BLaER1 treated with 17β-estradiol and CSF1 and Interleukin-3, amounts not matched to agents 10 nM and 100 nM (cell line): ENCODE data around the gene SNX11.

Source experiments
- H3K27ac ChIP-seq, 11 experiments: shearing (Covaris generic); formaldehyde crosslinking; 2 replicates each; pipeline ENCODE4 v1.8.1; 2022
- H3K27me3 ChIP-seq, 11 experiments: shearing (Covaris generic); formaldehyde crosslinking; 2 replicates each; pipeline ENCODE4 v1.8.1; 2022
- H3K36me3 ChIP-seq, 11 experiments: shearing (Covaris generic); formaldehyde crosslinking; 2 replicates each; pipeline ENCODE4 v1.8.1; 2022
- H3K4me1 ChIP-seq, 10 experiments: shearing (Covaris generic); formaldehyde crosslinking; 2 replicates each; pipeline ENCODE4 v1.8.1; 2022
- H3K4me2 ChIP-seq, 11 experiments: shearing (Covaris generic); formaldehyde crosslinking; 2 replicates each; pipeline ENCODE4 v1.8.1; 2022
- H3K4me3 ChIP-seq, 10 experiments: shearing (Covaris generic); formaldehyde crosslinking; 2 replicates each; pipeline ENCODE4 v1.8.1; 2022
- H3K9ac ChIP-seq, 11 experiments: shearing (Covaris generic); formaldehyde crosslinking; 2 replicates each; pipeline ENCODE4 v1.8.1; 2022
- H3K9me3 ChIP-seq, 11 experiments: shearing (Covaris generic); formaldehyde crosslinking; replicated peaks in 1 of 11; 2 replicates each; pipeline ENCODE4 v1.8.1; 2022
- H4K20me1 ChIP-seq, 11 experiments: shearing (Covaris generic); formaldehyde crosslinking; 2 replicates each; pipeline ENCODE4 v1.8.1; 2022
- Cebpa-rat ChIP-seq, 11 experiments: shearing (Covaris generic); IDR thresholded peaks; 2 replicates each; pipeline ENCODE4 v1.8.1; 2022

SNX11 gene, protein sequence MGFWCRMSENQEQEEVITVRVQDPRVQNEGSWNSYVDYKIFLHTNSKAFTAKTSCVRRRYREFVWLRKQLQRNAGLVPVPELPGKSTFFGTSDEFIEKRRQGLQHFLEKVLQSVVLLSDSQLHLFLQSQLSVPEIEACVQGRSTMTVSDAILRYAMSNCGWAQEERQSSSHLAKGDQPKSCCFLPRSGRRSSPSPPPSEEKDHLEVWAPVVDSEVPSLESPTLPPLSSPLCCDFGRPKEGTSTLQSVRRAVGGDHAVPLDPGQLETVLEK

GRCh38 chr17:48107137-48108055, at the start of gene SNX11:
SNX11 (plus strand) TSS chr17:48107766; CDS start chr17:48112044, 4,278 bp downstream.
- TF ChIP-seq Cebpa-rat (IDR thresholded peaks at IDR 0.05): no peak
- Histone ChIP-seq H3K27me3 (no peaks in the 10 kb centered on the region), H3K4me3 (peak within 1 kb of the TSS; percentile 73 to 96 (median 82)), H4K20me1 (peaks cover 0 to 38% (median 6%) of the 10 kb centered on the region in 11 experiments; a peak in 8 of 22 replicates), H3K27ac (peak within 1 kb of the TSS; percentile 60 to 85 (median 77)), H3K36me3 (peaks cover 0 to 11% (median 0%) of the 10 kb centered on the region in 11 experiments; a peak in 6 of 22 replicates), H3K9me3 (peaks cover 3 to 22% (median 9%) of the 10 kb centered on the region in 11 experiments; a peak in 16 of 22 replicates), H3K4me1 (peaks cover 57 to 81% (median 67%) of the 10 kb centered on the region in 10 experiments), H3K4me2 (peak within 1 kb of the TSS; percentile 69 to 97 (median 85)), H3K9ac (peak within 1 kb of the TSS; percentile 73 to 86 (median 81))

GRCh38 chr17:48058393-48059124, 49.0 kb upstream of the SNX11 start:
- Histone ChIP-seq H3K27ac (peak overlapping the region in 3 of 11 experiments; percentile 20 to 43 (median 32); a peak in 4 of 22 replicates), H3K4me1 (peaks cover 21 to 63% (median 28%) of the 10 kb centered on the region in 10 experiments), H3K27me3 (no peaks in the 10 kb centered on the region), H3K4me2 (peak overlapping the region in 3 of 11 experiments; percentile 41 to 96 (median 95); a peak in 6 of 22 replicates), H3K36me3 (peaks cover 92 to 98% (median 94%) of the 10 kb centered on the region in 11 experiments), H3K4me3 (no peak overlapping the region), H4K20me1 (peaks cover 81 to 98% (median 92%) of the 10 kb centered on the region in 11 experiments), H3K9me3 (no peaks in the 10 kb centered on the region), H3K9ac (peak overlapping the region in 3 of 11 experiments; percentile 5 to 76 (median 10); a peak in 1 of 22 replicates)
- TF ChIP-seq Cebpa-rat (IDR thresholded peaks at IDR 0.05): no peak

GRCh38 chr17:48059125-48059668, 48.4 kb upstream of the SNX11 start:
- no peaks in the 10 kb centered on the region for H3K27me3 ChIP-seq
- no peaks in the 10 kb centered on the region for H3K9me3 ChIP-seq
- H3K4me3 ChIP-seq: no peak overlapping the region
- peak overlapping the region in 1 of 11 experiments; percentile 29; a peak in 1 of 22 replicates for H3K9ac ChIP-seq
- H3K36me3 ChIP-seq: peaks cover 91 to 98% (median 94%) of the 10 kb centered on the region in 11 experiments
- peaks cover 81 to 98% (median 92%) of the 10 kb centered on the region in 11 experiments for H4K20me1 ChIP-seq
- peaks cover 14 to 56% (median 21%) of the 10 kb centered on the region in 10 experiments for H3K4me1 ChIP-seq
- peak overlapping the region in 1 of 11 experiments; percentile 96; a peak in 1 of 22 replicates for H3K4me2 ChIP-seq
- TF ChIP-seq Cebpa-rat (IDR thresholded peaks at IDR 0.05): no peak
- no peak overlapping the region for H3K27ac ChIP-seq

- H3K27ac ChIP-seq: no peak overlapping the region
- TF ChIP-seq Cebpa-rat (IDR thresholded peaks at IDR 0.05): no peak
- H3K27me3 ChIP-seq: no peaks in the 10 kb centered on the region
- H3K9ac ChIP-seq: no peak overlapping the region; a peak in 1 of 22 replicates
- no peak overlapping the region for H3K4me2 ChIP-seq
- peaks cover 82 to 98% (median 93%) of the 10 kb centered on the region in 11 experiments for H4K20me1 ChIP-seq
- peaks cover 95 to 99% (median 97%) of the 10 kb centered on the region in 11 experiments for H3K36me3 ChIP-seq
- H3K4me3 ChIP-seq: no peak overlapping the region
- H3K9me3 ChIP-seq: no peaks in the 10 kb centered on the region
- peaks cover 9 to 46% (median 14%) of the 10 kb centered on the region in 10 experiments for H3K4me1 ChIP-seq
Measured at GRCh38 chr17:48060249-48060648, 47.3 kb upstream of the SNX11 start.

GRCh38 chr17:48062273-48062672, 45.3 kb upstream of the SNX11 start:
- Histone ChIP-seq H3K4me1 (peaks cover 0 to 25% (median 0%) of the 10 kb centered on the region in 10 experiments; a peak in 7 of 20 replicates), H4K20me1 (peaks cover 65 to 98% (median 91%) of the 10 kb centered on the region in 11 experiments), H3K4me3 (no peak overlapping the region), H3K4me2 (no peak overlapping the region), H3K9me3 (no peaks in the 10 kb centered on the region), H3K36me3 (peaks cover 95 to 99% (median 97%) of the 10 kb centered on the region in 11 experiments), H3K9ac (no peak overlapping the region), H3K27me3 (no peaks in the 10 kb centered on the region), H3K27ac (no peak overlapping the region)
- no peak for TF ChIP-seq Cebpa-rat (IDR thresholded peaks at IDR 0.05)

DNA sequence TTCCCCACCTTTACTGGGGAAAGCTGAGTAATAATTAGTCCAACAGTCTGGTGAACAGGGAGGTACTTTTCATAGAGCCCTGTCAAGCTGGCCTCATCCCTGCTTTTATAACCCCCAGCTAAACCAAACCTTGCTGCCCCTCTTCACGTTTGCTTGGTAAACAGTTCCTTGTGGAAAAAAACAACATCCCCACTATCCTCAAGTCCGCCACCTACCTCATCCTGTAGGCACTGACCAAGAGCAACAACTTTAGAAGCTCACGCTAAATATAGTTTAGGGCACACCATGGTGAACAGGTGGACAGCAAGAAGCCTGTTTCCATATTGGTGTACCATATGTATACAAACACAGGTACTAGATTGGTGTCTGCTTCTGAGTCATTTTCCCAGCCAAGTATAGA, 42.9 kb upstream of the SNX11 start:
- no peaks in the 10 kb centered on the region for H3K27me3 ChIP-seq
- no peak for TF ChIP-seq Cebpa-rat (IDR thresholded peaks at IDR 0.05)
- H3K4me3 ChIP-seq: no peak overlapping the region
- H4K20me1 ChIP-seq: peaks cover 48 to 91% (median 81%) of the 10 kb centered on the region in 11 experiments; a peak in 21 of 22 replicates
- H3K9me3 ChIP-seq: no peaks in the 10 kb centered on the region
- peaks cover 0 to 2% (median 0%) of the 10 kb centered on the region in 10 experiments; a peak in 2 of 20 replicates for H3K4me1 ChIP-seq
- no peak overlapping the region for H3K4me2 ChIP-seq
- no peak overlapping the region for H3K27ac ChIP-seq
- peaks cover 93 to 99% (median 97%) of the 10 kb centered on the region in 11 experiments for H3K36me3 ChIP-seq
- H3K9ac ChIP-seq: no peak overlapping the region

DNA sequence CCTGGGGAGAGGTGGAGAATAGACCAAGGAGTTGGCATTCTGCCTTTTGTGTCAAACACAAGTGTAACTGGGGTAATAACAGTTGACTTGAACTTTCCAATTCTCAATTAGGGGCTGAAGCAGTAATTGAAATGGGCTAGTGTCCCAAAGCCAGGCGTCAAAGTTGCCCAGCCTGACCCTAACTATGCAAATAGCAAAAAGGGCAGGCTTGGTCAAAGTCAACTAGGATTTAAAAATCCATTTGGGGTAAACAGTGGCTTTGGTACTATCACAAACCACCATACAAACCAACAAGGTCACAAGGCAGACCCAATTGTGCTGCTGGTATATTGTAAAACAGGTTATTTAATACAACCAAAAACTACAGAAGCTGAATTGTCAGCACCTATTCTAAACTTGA, 41.4 kb upstream of the SNX11 start:
- no peak overlapping the region for H3K27ac ChIP-seq
- no peaks in the 10 kb centered on the region; a peak in 1 of 20 replicates for H3K4me1 ChIP-seq
- H3K9me3 ChIP-seq: no peaks in the 10 kb centered on the region
- no peak overlapping the region for H3K4me3 ChIP-seq
- no peaks in the 10 kb centered on the region for H3K27me3 ChIP-seq
- peaks cover 94 to 100% (median 97%) of the 10 kb centered on the region in 11 experiments for H3K36me3 ChIP-seq
- no peak overlapping the region for H3K9ac ChIP-seq
- TF ChIP-seq Cebpa-rat (IDR thresholded peaks at IDR 0.05): no peak
- peaks cover 38 to 88% (median 70%) of the 10 kb centered on the region in 11 experiments; a peak in 21 of 22 replicates for H4K20me1 ChIP-seq
- H3K4me2 ChIP-seq: no peak overlapping the region

DNA sequence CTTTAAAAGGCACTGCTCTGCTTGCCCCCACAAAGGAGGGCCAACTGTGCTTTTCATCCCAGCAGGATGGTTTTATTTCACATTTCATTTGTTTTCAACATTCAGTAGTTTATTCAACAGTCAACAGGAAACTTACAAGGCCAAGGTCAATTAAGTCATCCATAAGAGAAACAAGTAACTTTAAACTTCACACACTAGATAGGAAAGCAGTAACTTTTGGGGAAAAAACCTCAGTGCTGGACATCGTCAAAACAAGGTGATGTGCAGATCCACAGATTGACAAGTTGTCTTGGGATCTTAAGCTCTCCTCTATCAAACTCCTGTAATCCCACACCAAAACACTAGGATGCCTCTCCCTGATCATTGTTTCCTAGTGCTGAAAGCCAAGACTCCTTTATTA, 40.9 kb upstream of the SNX11 start:
- no peak overlapping the region for H3K9ac ChIP-seq
- no peaks in the 10 kb centered on the region for H3K9me3 ChIP-seq
- no peak for TF ChIP-seq Cebpa-rat (IDR thresholded peaks at IDR 0.05)
- H3K4me1 ChIP-seq: no peaks in the 10 kb centered on the region; a peak in 1 of 20 replicates
- peaks cover 95 to 100% (median 98%) of the 10 kb centered on the region in 11 experiments for H3K36me3 ChIP-seq
- H3K4me2 ChIP-seq: no peak overlapping the region
- H4K20me1 ChIP-seq: peaks cover 36 to 88% (median 69%) of the 10 kb centered on the region in 11 experiments; a peak in 21 of 22 replicates
- H3K27me3 ChIP-seq: no peaks in the 10 kb centered on the region
- H3K27ac ChIP-seq: no peak overlapping the region
- H3K4me3 ChIP-seq: no peak overlapping the region
